K562 (cell line): Measurements from ENCODE around the gene RPS6KA4. TPM values are rescaled to one million over a fixed set of nuclear protein-coding genes. Genes with fewer than 3 reads are reported as not detected.

ENCODE experiments used
- BCL6 ChIP-seq: fragments of 250-450 bp; sonication (Bioruptor Pico); IDR thresholded peaks from 2 replicates; pipeline ENCODE4 v1.4.0; 2020
- CHD1 ChIP-seq: fragments of 200-600 bp; sonication (generic); IDR thresholded peaks from one replicate; pipeline ENCODE4 v1.6.1; 2012; ENCODE audit warnings: mild to moderate bottlenecking, moderate library complexity, low read length, inconsistent platforms
- HDAC6 ChIP-seq: IDR thresholded peaks from 2 replicates; pipeline ENCODE4 v1.6.1; 2012; ENCODE audit warnings: low read depth, mild to moderate bottlenecking, control low read depth, inconsistent platforms, low read length, moderate library complexity
- HNRNPLL ChIP-seq: fragments of 200-400 bp; formaldehyde crosslinking; IDR thresholded peaks from 2 replicates; pipeline ENCODE4 v1.6.1; 2017; ENCODE audit warnings: low read length, low read depth, mild to moderate bottlenecking; ENCODE audit not compliant: poor library complexity, severe bottlenecking
- JUN ChIP-seq, 2 experiments: sonication (generic) in 1 of 2; formaldehyde crosslinking in 1 of 2; IDR thresholded peaks; 2 replicates each; pipeline versions ENCODE4 v1.6.1 to v1.8.0; 2012 to 2022; ENCODE audit warnings: borderline replicate concordance in 2 of 2, mild to moderate bottlenecking in 2 of 2, improper control_type of control experiment in 1 of 2, low read depth in 1 of 2, low read length in 1 of 2, missing genetic modification reagents in 1 of 2
- NCOA4 ChIP-seq: fragments of 450-650 bp; IDR thresholded peaks from 2 replicates; pipeline ENCODE4 v1.6.1; 2018; ENCODE audit warnings: mild to moderate bottlenecking; ENCODE audit not compliant: partially characterized antibody
- NFATC3 ChIP-seq: fragments of 450-650 bp; IDR thresholded peaks from 2 replicates; pipeline ENCODE4 v1.6.1; 2017; ENCODE audit warnings: mild to moderate bottlenecking
- NR2F6 ChIP-seq: fragments of 450-650 bp; formaldehyde crosslinking; IDR thresholded peaks from 2 replicates; pipeline ENCODE4 v1.4.0; 2020; ENCODE audit warnings: mild to moderate bottlenecking
- PHF8 ChIP-seq: fragments of 200-600 bp; sonication (generic); IDR thresholded peaks from 2 replicates; pipeline ENCODE4 v1.6.1; 2012; ENCODE audit warnings: mixed run types, mild to moderate bottlenecking, inconsistent platforms, low read length, moderate library complexity, borderline replicate concordance
- RBM14 ChIP-seq: fragments of 200-400 bp; formaldehyde crosslinking; IDR thresholded peaks from 2 replicates; pipeline ENCODE4 v1.6.1; 2018; ENCODE audit warnings: low read depth, mild to moderate bottlenecking, low read length, moderate library complexity, borderline replicate concordance; ENCODE audit not compliant: insufficient read depth
- TSHZ1 ChIP-seq: fragments of 250-450 bp; sonication (Bioruptor Pico); IDR thresholded peaks from 2 replicates; pipeline ENCODE4 v1.4.0; 2020; ENCODE audit warnings: mild to moderate bottlenecking, moderate library complexity
- USF2 ChIP-seq: sonication (generic); formaldehyde crosslinking; IDR thresholded peaks from 2 replicates; pipeline ENCODE4 v1.5.0; 2020; ENCODE audit warnings: missing genetic modification reagents
- ZFP1 ChIP-seq: fragments of 450-650 bp; formaldehyde crosslinking; IDR thresholded peaks from 2 replicates; pipeline ENCODE4 v1.4.0; 2020; ENCODE audit warnings: mild to moderate bottlenecking, mixed read lengths
- ZFP30 ChIP-seq: fragments of 250-450 bp; sonication (Bioruptor Pico); IDR thresholded peaks from 2 replicates; pipeline ENCODE4 v1.8.0; 2022; ENCODE audit warnings: moderate library complexity, mild to moderate bottlenecking, inconsistent platforms, borderline replicate concordance
- ZNF589 ChIP-seq: fragments of 200-800 bp; sonication (Bioruptor generic); IDR thresholded peaks from 2 replicates; pipeline ENCODE4 v1.6.1; 2016; ENCODE audit warnings: low read depth, missing genetic modification characterization, missing compliant biosample characterization
- polyA plus RNA-seq, 8 experiments: library from polyadenylated mRNA; depleted of rRNA in 4 of 8; stranded (reverse) in 5 of 8; unstranded in 3 of 8; fragments of >200 nt; fragmentation: Nextera tagmentation in 2 of 8; fragmentation: Illumina TruSeq in 1 of 8; extraction: Ambion mirVana in 2 of 8; extraction: Trizol in 1 of 8; gene quantifications; 2 replicates each; pipeline versions ENCODE4 v1.2.1 to v1.2.3, GENCODE V29; 2011 to 2014; ENCODE audit warnings: inconsistent platforms in 1 of 8, missing spikeins in 1 of 8
- total RNA-seq, 7 experiments: library from RNA; depleted of rRNA in 6 of 7; stranded (reverse); fragments of >200 nt in 6 of 7; fragmentation: Illumina TruSeq in 2 of 7; extraction: Trizol in 2 of 7; gene quantifications; 2 replicates each; pipeline versions ENCODE4 v1.2.1 to v1.2.3, GENCODE V29; 2011 to 2021; ENCODE audit warnings: low replicate concordance in 1 of 7
- TF ChIP-seq, protein P1 (sequence below): fragments of 450-650 bp; IDR thresholded peaks from 2 replicates; pipeline ENCODE4 v1.6.1; 2016
- TF ChIP-seq, protein P2 (sequence below): fragments of 450-650 bp; formaldehyde crosslinking; IDR thresholded peaks from 2 replicates; pipeline ENCODE4 v1.4.0; 2020; ENCODE audit warnings: mild to moderate bottlenecking, moderate library complexity
- TF ChIP-seq, protein P3 (sequence below), 2 experiments: fragments of 250-450 bp in 1 of 2; fragments of 450-650 bp in 1 of 2; sonication (Bioruptor Pico) in 1 of 2; IDR thresholded peaks; 2 replicates each; pipeline versions ENCODE4 v1.6.1 to v1.8.0; 2016 to 2021; ENCODE audit warnings: mild to moderate bottlenecking in 2 of 2, moderate library complexity in 2 of 2, missing compliant biosample characterization in 1 of 2, missing genetic modification characterization in 1 of 2

Gene RPS6KA4
- total and polyA plus RNA-seq, 9 of the 15 experiments (the other 6 are each of a cell fraction or from before 2014, with no cell fraction given), result 0.15 to 23.8 (median 9.8) TPM

- TF ChIP-seq ZFP30 (CRISPR knock-in tag) (no peak), HNRNPLL (no peak), PHF8 (peak; percentile 30; the same call in 1 of the 2 replicates), RBM14 (no peak), NCOA4 (no peak), JUN (IDR thresholded peaks at IDR 0.05; ENCODE audit: borderline replicate concordance, low read depth, low read length) (peak; percentile 66; the same call in 1 of the 2 replicates), JUN (CRISPR knock-in tag; IDR thresholded peaks at IDR 0.05; ENCODE audit: borderline replicate concordance) (0 out of 2 replicates have a peak, but pooled peaks have one; percentile 21), CHD1 (no peak), NFATC3 (peak; percentile 33; the same call in 1 of the 2 replicates), ZFP1 (CRISPR knock-in tag) (no peak), NR2F6 (no peak), ZNF589 (CRISPR knock-in tag) (peak; percentile 38; the same call in 1 of the 2 replicates), TSHZ1 (CRISPR knock-in tag) (no peak), BCL6 (no peak), USF2 (no peak), HDAC6 (no peak)
- TF ChIP-seq, protein P1, sequence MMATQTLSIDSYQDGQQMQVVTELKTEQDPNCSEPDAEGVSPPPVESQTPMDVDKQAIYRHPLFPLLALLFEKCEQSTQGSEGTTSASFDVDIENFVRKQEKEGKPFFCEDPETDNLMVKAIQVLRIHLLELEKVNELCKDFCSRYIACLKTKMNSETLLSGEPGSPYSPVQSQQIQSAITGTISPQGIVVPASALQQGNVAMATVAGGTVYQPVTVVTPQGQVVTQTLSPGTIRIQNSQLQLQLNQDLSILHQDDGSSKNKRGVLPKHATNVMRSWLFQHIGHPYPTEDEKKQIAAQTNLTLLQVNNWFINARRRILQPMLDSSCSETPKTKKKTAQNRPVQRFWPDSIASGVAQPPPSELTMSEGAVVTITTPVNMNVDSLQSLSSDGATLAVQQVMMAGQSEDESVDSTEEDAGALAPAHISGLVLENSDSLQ, result peak; percentile 33
- TF ChIP-seq, protein P2, sequence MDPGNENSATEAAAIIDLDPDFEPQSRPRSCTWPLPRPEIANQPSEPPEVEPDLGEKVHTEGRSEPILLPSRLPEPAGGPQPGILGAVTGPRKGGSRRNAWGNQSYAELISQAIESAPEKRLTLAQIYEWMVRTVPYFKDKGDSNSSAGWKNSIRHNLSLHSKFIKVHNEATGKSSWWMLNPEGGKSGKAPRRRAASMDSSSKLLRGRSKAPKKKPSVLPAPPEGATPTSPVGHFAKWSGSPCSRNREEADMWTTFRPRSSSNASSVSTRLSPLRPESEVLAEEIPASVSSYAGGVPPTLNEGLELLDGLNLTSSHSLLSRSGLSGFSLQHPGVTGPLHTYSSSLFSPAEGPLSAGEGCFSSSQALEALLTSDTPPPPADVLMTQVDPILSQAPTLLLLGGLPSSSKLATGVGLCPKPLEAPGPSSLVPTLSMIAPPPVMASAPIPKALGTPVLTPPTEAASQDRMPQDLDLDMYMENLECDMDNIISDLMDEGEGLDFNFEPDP (CRISPR knock-in tag), result no peak
- TF ChIP-seq, protein P3, sequence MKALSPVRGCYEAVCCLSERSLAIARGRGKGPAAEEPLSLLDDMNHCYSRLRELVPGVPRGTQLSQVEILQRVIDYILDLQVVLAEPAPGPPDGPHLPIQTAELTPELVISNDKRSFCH (CRISPR knock-in tag; IDR thresholded peaks at IDR 0.05), result no peak
- TF ChIP-seq, protein P3 (tag; IDR thresholded peaks at IDR 0.05), result peak; percentile 85; the same call in 1 of the 2 replicates
These were observed 27.2 kb upstream of the RPS6KA4 start (continued) for GRCh38 chr11:64331569-64332371.
